Natural killer cell (primary cell): ENCODE results near the gene HMGA1. TPM values are rescaled to one million over a fixed set of nuclear protein-coding genes. Genes with fewer than 3 reads are reported as not detected.

Source experiments
- ATAC-seq, 3 donors: fragments of 150-1000 bp in 2 of 3; fragments of 200-7000 bp in 1 of 3; cut with Tn5 transposase; 1 replicate in 1 of 3; 2 replicates in 2 of 3; pipeline ENCODE4 v1.10.0; 2021; ENCODE audit warnings: mild to moderate bottlenecking in 2 of 3, moderate library complexity in 2 of 3
- DNase-seq, 2 donors: peaks; one replicate each; pipeline versions ENCODE4 v3.0.0 to v3.0.0-alpha.2; 2013 to 2021; ENCODE audit warnings: mixed read lengths in 1 of 2
- H3K27ac ChIP-seq: one replicate; pipeline ENCODE4 v1.5.1; 2013; ENCODE audit warnings: mild to moderate bottlenecking, low read length
- H3K27me3 ChIP-seq: one replicate; pipeline ENCODE4 v1.6.1; 2013; ENCODE audit warnings: low read length; ENCODE audit not compliant: control insufficient read depth, insufficient read depth
- H3K36me3 ChIP-seq: one replicate; pipeline ENCODE4 v1.6.1; 2013; ENCODE audit warnings: low read length; ENCODE audit not compliant: control insufficient read depth, insufficient read depth
- H3K4me1 ChIP-seq: one replicate; pipeline ENCODE4 v1.6.1; 2013; ENCODE audit warnings: low read length; ENCODE audit not compliant: control insufficient read depth, insufficient read depth
- H3K4me3 ChIP-seq: one replicate; pipeline ENCODE4 v1.5.1; 2013; ENCODE audit warnings: low read length
- H3K9me3 ChIP-seq: one replicate; pipeline ENCODE4 v1.6.1; 2013; ENCODE audit warnings: low read length; ENCODE audit not compliant: control insufficient read depth, insufficient read depth
- H3K27ac Mint-ChIP-seq, 2 donors: one replicate each; pipeline ENCODE4 v1.8.0; 2022; ENCODE audit warnings: mild to moderate bottlenecking in 2 of 2, mixed read lengths in 2 of 2, moderate library complexity in 1 of 2
- H3K27me3 Mint-ChIP-seq, 2 donors: one replicate each; pipeline ENCODE4 v1.8.0; 2022; ENCODE audit warnings: low read depth in 2 of 2, mixed read lengths in 2 of 2
- H3K36me3 Mint-ChIP-seq: one replicate; pipeline ENCODE4 v1.8.0; 2022; ENCODE audit warnings: mixed read lengths
- H3K4me1 Mint-ChIP-seq, 2 donors: one replicate each; pipeline ENCODE4 v1.8.0; 2022; ENCODE audit warnings: mixed read lengths in 2 of 2
- H3K4me3 Mint-ChIP-seq: one replicate; pipeline ENCODE4 v1.8.0; 2022; ENCODE audit warnings: mild to moderate bottlenecking, moderate library complexity, mixed read lengths
- H3K9me3 Mint-ChIP-seq, 2 donors: one replicate each; pipeline ENCODE4 v1.8.0; 2022; ENCODE audit warnings: mixed read lengths in 2 of 2
- WGBS: methylation state at CpG from one replicate; pipeline ENCODE4 v1.1.7; 2013; ENCODE audit warnings: missing lambda C conversion rate; ENCODE audit not compliant: insufficient coverage; 5-methylcytosine and 5-hydroxymethylcytosine counted together
- intact Hi-C: fragments of 100-400 bp; cut with micrococcal nuclease; formaldehyde crosslinking; loops from one replicate; pipeline ENCODE4 v1.14.2; 2022
- total RNA-seq, 4 donors: library from RNA; stranded (reverse); fragments of 120-200 nt in 1 of 4; gene quantifications; one replicate each; pipeline versions ENCODE4 v1.2.3 to v1.2.4, GENCODE V29; 2013 to 2022
- TF ChIP-seq, protein P1 (sequence below): fragments of 200-600 bp; IDR thresholded peaks from one replicate; pipeline ENCODE4 v1.8.0; 2022; ENCODE audit warnings: antibody characterized with exemption

Gene HMGA1
- total RNA-seq, 3 donors from 2014 or later (not counting 1 experiment from before 2014, with no cell fraction given): 63.1 to 84.2 (median 77.3) TPM

GRCh38 chr6:34202329-34203201 lies 34.1 kb upstream of the HMGA1 start:
- Mint-ChIP-seq H3K9me3 (no peaks in the 10 kb centered on the region), H3K27ac (no peak overlapping the region), H3K27me3 (no peaks in the 10 kb centered on the region), H3K4me3 (no peak overlapping the region), H3K36me3 (no peaks in the 10 kb centered on the region), H3K4me1 (peaks cover 0 to 4% of the 10 kb centered on the region in 2 donors)
- no peaks in the 10 kb centered on the region for H3K27me3 ChIP-seq
- no peak overlapping the region for H3K27ac ChIP-seq
- 89% methylated on average over 20 of the region's 20 CpGs for WGBS
- H3K4me1 ChIP-seq: peaks cover 3% of the 10 kb centered on the region
- ATAC-seq (no peak), DNase-seq (no peak)
- TF ChIP-seq, protein P1, sequence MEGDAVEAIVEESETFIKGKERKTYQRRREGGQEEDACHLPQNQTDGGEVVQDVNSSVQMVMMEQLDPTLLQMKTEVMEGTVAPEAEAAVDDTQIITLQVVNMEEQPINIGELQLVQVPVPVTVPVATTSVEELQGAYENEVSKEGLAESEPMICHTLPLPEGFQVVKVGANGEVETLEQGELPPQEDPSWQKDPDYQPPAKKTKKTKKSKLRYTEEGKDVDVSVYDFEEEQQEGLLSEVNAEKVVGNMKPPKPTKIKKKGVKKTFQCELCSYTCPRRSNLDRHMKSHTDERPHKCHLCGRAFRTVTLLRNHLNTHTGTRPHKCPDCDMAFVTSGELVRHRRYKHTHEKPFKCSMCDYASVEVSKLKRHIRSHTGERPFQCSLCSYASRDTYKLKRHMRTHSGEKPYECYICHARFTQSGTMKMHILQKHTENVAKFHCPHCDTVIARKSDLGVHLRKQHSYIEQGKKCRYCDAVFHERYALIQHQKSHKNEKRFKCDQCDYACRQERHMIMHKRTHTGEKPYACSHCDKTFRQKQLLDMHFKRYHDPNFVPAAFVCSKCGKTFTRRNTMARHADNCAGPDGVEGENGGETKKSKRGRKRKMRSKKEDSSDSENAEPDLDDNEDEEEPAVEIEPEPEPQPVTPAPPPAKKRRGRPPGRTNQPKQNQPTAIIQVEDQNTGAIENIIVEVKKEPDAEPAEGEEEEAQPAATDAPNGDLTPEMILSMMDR: no peak
- intact Hi-C loops: no loop called here
- no peaks in the 10 kb centered on the region for H3K9me3 ChIP-seq
- H3K4me3 ChIP-seq: no peak overlapping the region
- H3K36me3 ChIP-seq: no peaks in the 10 kb centered on the region

DNA sequence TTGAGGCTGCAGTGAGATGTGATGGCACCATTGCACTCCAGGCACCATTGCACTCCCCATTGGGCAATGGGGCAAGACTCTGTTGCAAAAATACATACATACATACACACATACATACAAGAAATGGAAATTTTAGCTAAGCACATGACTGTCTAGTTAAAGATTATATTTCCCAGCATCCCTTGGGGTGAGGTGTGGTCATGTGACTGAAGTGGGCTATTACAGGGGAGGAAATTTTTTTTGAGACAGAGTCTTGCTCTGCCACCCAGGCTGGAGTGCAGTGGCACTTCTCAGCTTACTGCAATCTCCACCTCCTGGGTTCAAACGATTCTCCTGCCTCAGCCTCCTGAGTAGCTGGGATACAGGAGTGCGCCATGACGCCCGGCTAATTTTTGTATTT lies 32.0 kb upstream of the HMGA1 start:
- Mint-ChIP-seq H3K9me3 (no peaks in the 10 kb centered on the region), H3K4me3 (no peak overlapping the region), H3K27ac (no peak overlapping the region), H3K27me3 (no peaks in the 10 kb centered on the region), H3K36me3 (no peaks in the 10 kb centered on the region), H3K4me1 (peaks cover 0 to 8% of the 10 kb centered on the region in 2 donors)
- ATAC-seq: no peak
- WGBS: 97% methylated on average over 4 of the region's 4 CpGs
- Histone ChIP-seq H3K9me3 (no peaks in the 10 kb centered on the region), H3K27ac (no peak overlapping the region), H3K4me1 (peaks cover 6% of the 10 kb centered on the region), H3K27me3 (no peaks in the 10 kb centered on the region), H3K36me3 (no peaks in the 10 kb centered on the region), H3K4me3 (no peak overlapping the region)
- intact Hi-C loops: no loop called here
- TF ChIP-seq, protein P1: no peak
- no peak for DNase-seq

GRCh38 chr6:34205466-34205865 lies 31.2 kb upstream of the HMGA1 start:
- ATAC-seq: peak in 2 of 3 donors; percentile 20 to 26
- Histone ChIP-seq H3K9me3 (no peaks in the 10 kb centered on the region), H3K27me3 (no peaks in the 10 kb centered on the region), H3K36me3 (no peaks in the 10 kb centered on the region), H3K4me3 (no peak overlapping the region), H3K4me1 (peaks cover 6% of the 10 kb centered on the region), H3K27ac (no peak overlapping the region)
- TF ChIP-seq, protein P1: no peak
- peaks cover 0 to 8% of the 10 kb centered on the region in 2 donors for H3K4me1 Mint-ChIP-seq
- H3K36me3 Mint-ChIP-seq: no peaks in the 10 kb centered on the region
- no peaks in the 10 kb centered on the region for H3K9me3 Mint-ChIP-seq
- no peaks in the 10 kb centered on the region for H3K27me3 Mint-ChIP-seq
- WGBS: 93% methylated on average over 3 of the region's 3 CpGs
- intact Hi-C loops: no loop called here
- DNase-seq: no peak
- H3K4me3 Mint-ChIP-seq: no peak overlapping the region
- no peak overlapping the region for H3K27ac Mint-ChIP-seq
